Measurements from ENCODE around the gene LMX1B.
A peak's percentile ranks its signal among the peaks of the same experiment; 100 is the strongest.

Gene LMX1B

DNA sequence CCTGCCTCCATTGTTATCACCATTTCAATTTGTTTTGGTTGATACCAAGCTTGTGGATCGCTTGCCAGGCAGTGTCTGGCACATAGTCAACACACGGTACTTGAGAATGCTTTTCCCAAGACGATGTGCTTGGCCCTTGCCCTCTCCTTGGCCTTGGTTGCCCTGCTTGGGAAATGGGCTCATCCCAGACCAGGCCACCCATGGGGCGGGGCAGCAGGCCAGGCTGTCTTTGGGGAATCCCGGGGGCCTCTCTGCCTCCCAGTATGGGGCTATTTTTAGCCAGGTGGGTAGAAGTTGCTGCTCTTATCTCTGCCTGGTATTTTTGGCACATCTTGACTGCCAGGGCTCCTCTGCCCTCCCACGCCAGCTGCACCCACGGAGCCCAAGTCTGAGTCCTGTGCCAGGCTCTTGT is 49.9 kb downstream of the LMX1B start:
- Histone ChIP-seq H3K9me3 (ENCODE audit: control insufficient read depth, insufficient read depth, low read depth, low read length) (no peaks in the 10 kb centered on the region), H3K4me1 (ENCODE audit: control insufficient read depth, insufficient read depth, low read length) (peaks cover 6% of the 10 kb centered on the region), H3K27ac (ENCODE audit: extremely low read depth, low read depth, low read length) (no peak overlapping the region), H3K4me3 (ENCODE audit: low read depth, low read length) (no peak overlapping the region), H3K36me3 (ENCODE audit: control insufficient read depth in 2 of 2, insufficient read depth in 1 of 2, low read length in 2 of 2) (no peaks in the 10 kb centered on the region)
- POLR2A ChIA-PET: interaction anchor here (0.6 kb wide), 1 partner anchor 13 kb away, joined by 4 read pairs; no protein-coding TSS in a partner anchor
- TF ChIP-seq ZNF239 (tag by site-specific recombination; IDR thresholded peaks at IDR 0.05) (no peak), ZFHX2 (tag by site-specific recombination; conservative IDR thresholded peaks at IDR 0.05) (peak; percentile 83), EGR2 (tag by site-specific recombination; IDR thresholded peaks at IDR 0.05; ENCODE audit: low read depth) (peak; percentile 84), ZNF433 (tag by site-specific recombination; IDR thresholded peaks at IDR 0.05; ENCODE audit: low read depth) (no peak)
- CTCF ChIA-PET: interaction anchor here (0.5 to 2.0 kb wide), 3 partner anchors 17 to 118 kb away, joined by 3 to 10 read pairs (median 5); no protein-coding TSS in a partner anchor

DNA sequence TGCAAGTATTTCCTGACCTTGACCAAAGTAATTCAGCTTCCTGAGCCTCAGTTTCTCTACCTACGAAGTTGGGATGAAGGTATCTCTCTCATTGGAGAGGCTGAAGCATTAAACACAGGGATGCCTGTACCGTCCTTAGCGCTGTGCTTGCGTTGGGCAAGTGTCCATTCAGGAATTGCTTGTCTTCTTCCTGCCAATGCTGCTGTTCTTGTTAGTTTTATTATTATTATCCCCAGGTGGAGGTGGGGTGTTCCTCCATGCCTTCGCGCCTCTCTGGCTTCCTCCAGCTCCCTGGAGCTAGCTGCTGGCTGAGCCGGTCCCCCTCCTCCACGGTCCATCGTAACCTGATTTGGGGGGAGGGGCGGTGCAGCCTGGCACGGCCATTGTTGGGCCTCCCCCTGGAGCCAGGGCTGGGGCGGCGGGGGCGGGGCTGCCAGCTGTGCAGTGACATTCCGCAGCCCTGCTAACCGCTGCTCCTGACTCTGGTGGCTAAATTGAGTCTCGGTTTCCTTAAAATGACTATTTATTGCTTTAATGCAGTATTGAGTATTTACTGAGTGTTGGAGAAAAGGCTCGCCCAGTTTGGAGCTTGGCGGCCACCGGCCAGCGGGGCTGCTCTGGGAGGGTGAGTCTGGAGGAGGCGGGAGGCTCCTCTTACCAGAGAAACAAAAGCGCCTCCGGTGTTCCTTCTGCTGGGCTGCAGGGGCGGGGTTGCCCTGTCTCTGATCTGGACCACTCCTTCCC is 51.3 kb downstream of the LMX1B start:
- TF ChIP-seq, protein P1, sequence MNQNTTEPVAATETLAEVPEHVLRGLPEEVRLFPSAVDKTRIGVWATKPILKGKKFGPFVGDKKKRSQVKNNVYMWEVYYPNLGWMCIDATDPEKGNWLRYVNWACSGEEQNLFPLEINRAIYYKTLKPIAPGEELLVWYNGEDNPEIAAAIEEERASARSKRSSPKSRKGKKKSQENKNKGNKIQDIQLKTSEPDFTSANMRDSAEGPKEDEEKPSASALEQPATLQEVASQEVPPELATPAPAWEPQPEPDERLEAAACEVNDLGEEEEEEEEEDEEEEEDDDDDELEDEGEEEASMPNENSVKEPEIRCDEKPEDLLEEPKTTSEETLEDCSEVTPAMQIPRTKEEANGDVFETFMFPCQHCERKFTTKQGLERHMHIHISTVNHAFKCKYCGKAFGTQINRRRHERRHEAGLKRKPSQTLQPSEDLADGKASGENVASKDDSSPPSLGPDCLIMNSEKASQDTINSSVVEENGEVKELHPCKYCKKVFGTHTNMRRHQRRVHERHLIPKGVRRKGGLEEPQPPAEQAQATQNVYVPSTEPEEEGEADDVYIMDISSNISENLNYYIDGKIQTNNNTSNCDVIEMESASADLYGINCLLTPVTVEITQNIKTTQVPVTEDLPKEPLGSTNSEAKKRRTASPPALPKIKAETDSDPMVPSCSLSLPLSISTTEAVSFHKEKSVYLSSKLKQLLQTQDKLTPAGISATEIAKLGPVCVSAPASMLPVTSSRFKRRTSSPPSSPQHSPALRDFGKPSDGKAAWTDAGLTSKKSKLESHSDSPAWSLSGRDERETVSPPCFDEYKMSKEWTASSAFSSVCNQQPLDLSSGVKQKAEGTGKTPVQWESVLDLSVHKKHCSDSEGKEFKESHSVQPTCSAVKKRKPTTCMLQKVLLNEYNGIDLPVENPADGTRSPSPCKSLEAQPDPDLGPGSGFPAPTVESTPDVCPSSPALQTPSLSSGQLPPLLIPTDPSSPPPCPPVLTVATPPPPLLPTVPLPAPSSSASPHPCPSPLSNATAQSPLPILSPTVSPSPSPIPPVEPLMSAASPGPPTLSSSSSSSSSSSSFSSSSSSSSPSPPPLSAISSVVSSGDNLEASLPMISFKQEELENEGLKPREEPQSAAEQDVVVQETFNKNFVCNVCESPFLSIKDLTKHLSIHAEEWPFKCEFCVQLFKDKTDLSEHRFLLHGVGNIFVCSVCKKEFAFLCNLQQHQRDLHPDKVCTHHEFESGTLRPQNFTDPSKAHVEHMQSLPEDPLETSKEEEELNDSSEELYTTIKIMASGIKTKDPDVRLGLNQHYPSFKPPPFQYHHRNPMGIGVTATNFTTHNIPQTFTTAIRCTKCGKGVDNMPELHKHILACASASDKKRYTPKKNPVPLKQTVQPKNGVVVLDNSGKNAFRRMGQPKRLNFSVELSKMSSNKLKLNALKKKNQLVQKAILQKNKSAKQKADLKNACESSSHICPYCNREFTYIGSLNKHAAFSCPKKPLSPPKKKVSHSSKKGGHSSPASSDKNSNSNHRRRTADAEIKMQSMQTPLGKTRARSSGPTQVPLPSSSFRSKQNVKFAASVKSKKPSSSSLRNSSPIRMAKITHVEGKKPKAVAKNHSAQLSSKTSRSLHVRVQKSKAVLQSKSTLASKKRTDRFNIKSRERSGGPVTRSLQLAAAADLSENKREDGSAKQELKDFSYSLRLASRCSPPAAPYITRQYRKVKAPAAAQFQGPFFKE (tag by site-specific recombination; IDR thresholded peaks at IDR 0.05; ENCODE audit: borderline replicate concordance): no peak
- TF ChIP-seq EGR2 (tag by site-specific recombination; IDR thresholded peaks at IDR 0.05; ENCODE audit: low read depth) (0 out of 2 replicates have a peak, but pooled peaks have one; percentile 30), ZFHX2 (tag by site-specific recombination; conservative IDR thresholded peaks at IDR 0.05) (peak; percentile 58), ZNF747 (tag by site-specific recombination; IDR thresholded peaks at IDR 0.05) (no peak), HOXA7 (CRISPR knock-in tag; IDR thresholded peaks at IDR 0.05; ENCODE audit: borderline replicate concordance) (no peak), ZNF341 (tag by site-specific recombination; IDR thresholded peaks at IDR 0.05; ENCODE audit: low read depth) (peak; percentile 98), KLF8 (tag by site-specific recombination; IDR thresholded peaks at IDR 0.05) (no peak), ZNF677 (tag by site-specific recombination; IDR thresholded peaks at IDR 0.05) (peak; percentile 69; the same call in 1 of the 2 replicates), KLF1 (tag by site-specific recombination; IDR thresholded peaks at IDR 0.05) (peak; percentile 40; the same call in 1 of the 2 replicates), ZIC2 (tag by site-specific recombination; IDR thresholded peaks at IDR 0.05) (0 out of 2 replicates have a peak, but pooled peaks have one; percentile 29)
- TF ChIP-seq, protein P2, sequence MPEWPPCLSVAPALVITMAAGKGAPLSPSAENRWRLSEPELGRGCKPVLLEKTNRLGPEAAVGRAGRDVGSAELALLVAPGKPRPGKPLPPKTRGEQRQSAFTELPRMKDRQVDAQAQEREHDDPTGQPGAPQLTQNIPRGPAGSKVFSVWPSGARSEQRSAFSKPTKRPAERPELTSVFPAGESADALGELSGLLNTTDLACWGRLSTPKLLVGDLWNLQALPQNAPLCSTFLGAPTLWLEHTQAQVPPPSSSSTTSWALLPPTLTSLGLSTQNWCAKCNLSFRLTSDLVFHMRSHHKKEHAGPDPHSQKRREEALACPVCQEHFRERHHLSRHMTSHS (tag by site-specific recombination; IDR thresholded peaks at IDR 0.05): no peak
- Histone ChIP-seq H3K4me1 (ENCODE audit: control insufficient read depth, insufficient read depth, low read length) (peaks cover 6% of the 10 kb centered on the region), H3K9me3 (ENCODE audit: control insufficient read depth, insufficient read depth, low read depth, low read length) (no peaks in the 10 kb centered on the region), H3K36me3 (ENCODE audit: control insufficient read depth in 2 of 2, insufficient read depth in 1 of 2, low read length in 2 of 2) (no peaks in the 10 kb centered on the region), H3K4me3 (ENCODE audit: low read depth, low read length) (no peak overlapping the region), H3K27ac (ENCODE audit: extremely low read depth, low read depth, low read length) (no peak overlapping the region)
- ChIA-PET CTCF (interaction anchor here (1.5 kb wide), 1 partner anchor 26 kb away, joined by 4 read pairs; no protein-coding TSS in a partner anchor), POLR2A (no interaction called here)

DNA sequence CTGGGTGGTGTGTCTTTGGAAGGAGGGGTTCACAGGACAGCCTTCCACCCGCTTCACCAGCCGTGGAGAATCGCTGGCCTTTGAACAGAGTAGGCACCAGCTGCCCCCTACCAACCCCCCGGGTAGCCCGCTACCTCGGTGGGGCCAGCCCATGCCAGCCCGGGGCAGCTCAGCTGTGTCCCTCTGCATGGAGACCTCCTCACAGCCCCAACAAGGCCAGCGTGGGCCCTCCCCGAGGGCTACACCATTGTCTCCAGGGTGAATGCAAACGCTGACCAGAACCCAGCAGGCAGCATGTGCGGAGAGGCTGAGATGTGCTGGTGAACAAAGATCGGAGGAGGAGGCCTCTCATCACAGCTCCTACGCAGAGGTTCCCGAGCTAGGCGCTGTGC is 51.9 kb downstream of the LMX1B start:
- Histone ChIP-seq H3K36me3 (ENCODE audit: control insufficient read depth in 2 of 2, insufficient read depth in 1 of 2, low read length in 2 of 2) (no peaks in the 10 kb centered on the region), H3K27ac (ENCODE audit: extremely low read depth, low read depth, low read length) (no peak overlapping the region), H3K9me3 (ENCODE audit: control insufficient read depth, insufficient read depth, low read depth, low read length) (no peaks in the 10 kb centered on the region), H3K4me3 (ENCODE audit: low read depth, low read length) (no peak overlapping the region), H3K4me1 (ENCODE audit: control insufficient read depth, insufficient read depth, low read length) (peaks cover 6% of the 10 kb centered on the region)
- ChIA-PET POLR2A (no interaction called here), CTCF (interaction anchor here (0.8 to 1.5 kb wide), 3 partner anchors 25 to 169 kb away, joined by 3 to 4 read pairs (median 4); no protein-coding TSS in a partner anchor)
- TF ChIP-seq ZNF121 (tag by site-specific recombination; IDR thresholded peaks at IDR 0.05) (no peak), ZNF302 (tag by site-specific recombination; IDR thresholded peaks at IDR 0.05; ENCODE audit: low read depth) (no peak), KLF1 (tag by site-specific recombination; IDR thresholded peaks at IDR 0.05) (no peak), ZNF791 (tag by site-specific recombination; IDR thresholded peaks at IDR 0.05) (no peak), ZNF23 (tag by site-specific recombination; IDR thresholded peaks at IDR 0.05; ENCODE audit: borderline replicate concordance) (no peak)
- TF ChIP-seq, protein P3, sequence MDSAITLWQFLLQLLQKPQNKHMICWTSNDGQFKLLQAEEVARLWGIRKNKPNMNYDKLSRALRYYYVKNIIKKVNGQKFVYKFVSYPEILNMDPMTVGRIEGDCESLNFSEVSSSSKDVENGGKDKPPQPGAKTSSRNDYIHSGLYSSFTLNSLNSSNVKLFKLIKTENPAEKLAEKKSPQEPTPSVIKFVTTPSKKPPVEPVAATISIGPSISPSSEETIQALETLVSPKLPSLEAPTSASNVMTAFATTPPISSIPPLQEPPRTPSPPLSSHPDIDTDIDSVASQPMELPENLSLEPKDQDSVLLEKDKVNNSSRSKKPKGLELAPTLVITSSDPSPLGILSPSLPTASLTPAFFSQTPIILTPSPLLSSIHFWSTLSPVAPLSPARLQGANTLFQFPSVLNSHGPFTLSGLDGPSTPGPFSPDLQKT (IDR thresholded peaks at IDR 0.05; ENCODE audit: borderline replicate concordance, low read depth, low read length): no peak
- TF ChIP-seq, protein P4, sequence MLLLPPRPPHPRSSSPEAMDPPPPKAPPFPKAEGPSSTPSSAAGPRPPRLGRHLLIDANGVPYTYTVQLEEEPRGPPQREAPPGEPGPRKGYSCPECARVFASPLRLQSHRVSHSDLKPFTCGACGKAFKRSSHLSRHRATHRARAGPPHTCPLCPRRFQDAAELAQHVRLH (tag by site-specific recombination; IDR thresholded peaks at IDR 0.05): no peak
- TF ChIP-seq, protein P5, sequence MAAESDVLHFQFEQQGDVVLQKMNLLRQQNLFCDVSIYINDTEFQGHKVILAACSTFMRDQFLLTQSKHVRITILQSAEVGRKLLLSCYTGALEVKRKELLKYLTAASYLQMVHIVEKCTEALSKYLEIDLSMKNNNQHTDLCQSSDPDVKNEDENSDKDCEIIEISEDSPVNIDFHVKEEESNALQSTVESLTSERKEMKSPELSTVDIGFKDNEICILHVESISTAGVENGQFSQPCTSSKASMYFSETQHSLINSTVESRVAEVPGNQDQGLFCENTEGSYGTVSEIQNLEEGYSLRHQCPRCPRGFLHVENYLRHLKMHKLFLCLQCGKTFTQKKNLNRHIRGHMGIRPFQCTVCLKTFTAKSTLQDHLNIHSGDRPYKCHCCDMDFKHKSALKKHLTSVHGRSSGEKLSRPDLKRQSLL (tag by site-specific recombination; IDR thresholded peaks at IDR 0.05): no peak

Data from HEK293 (cell line).